AG04449 (cell line): ENCODE measurements around the gene JPH2.

Source experiments
- CTCF ChIA-PET: fragments of 350-600 bp; formaldehyde crosslinking; extraction: SDS; loops from one replicate; lab custom pipeline; 2021; ENCODE audit warnings: antibody characterized with exemption; lab: Yijun Ruan, JAX
- POLR2A ChIA-PET: fragments of 400-600, 350-600 bp; formaldehyde crosslinking; extraction: SDS; loops from one replicate; lab custom pipeline; 2020; ENCODE audit warnings: antibody characterized with exemption, inconsistent platforms; lab: Yijun Ruan, JAX
- DNase-seq: peaks from one replicate; pipeline ENCODE4 v3.0.0-alpha.2; 2010; ENCODE audit warnings: low read depth, low spot score
- H3K4me3 ChIP-seq: 2 replicates; pipeline ENCODE4 v1.5.1; 2011; ENCODE audit warnings: low read depth, mild to moderate bottlenecking, control low read depth, low read length
- TF ChIP-seq, protein P1 (sequence below): IDR thresholded peaks from one replicate; pipeline ENCODE4 v1.5.1; 2011; ENCODE audit warnings: mild to moderate bottlenecking, moderate library complexity, low read length, control low read depth, inconsistent platforms; ENCODE audit not compliant: insufficient read depth; ENCODE audit errors: missing control alignments

The JPH2 gene

GRCh38 chr20:44141873-44142272, 45.1 kb downstream of the JPH2 start:
- no peak for DNase-seq
- ChIA-PET POLR2A (no interaction called here), CTCF (interaction anchor here (1.4 to 1.5 kb wide), 2 partner anchors 12 to 48 kb away, joined by 5 read pairs; no protein-coding TSS in a partner anchor)
- TF ChIP-seq, protein P1, sequence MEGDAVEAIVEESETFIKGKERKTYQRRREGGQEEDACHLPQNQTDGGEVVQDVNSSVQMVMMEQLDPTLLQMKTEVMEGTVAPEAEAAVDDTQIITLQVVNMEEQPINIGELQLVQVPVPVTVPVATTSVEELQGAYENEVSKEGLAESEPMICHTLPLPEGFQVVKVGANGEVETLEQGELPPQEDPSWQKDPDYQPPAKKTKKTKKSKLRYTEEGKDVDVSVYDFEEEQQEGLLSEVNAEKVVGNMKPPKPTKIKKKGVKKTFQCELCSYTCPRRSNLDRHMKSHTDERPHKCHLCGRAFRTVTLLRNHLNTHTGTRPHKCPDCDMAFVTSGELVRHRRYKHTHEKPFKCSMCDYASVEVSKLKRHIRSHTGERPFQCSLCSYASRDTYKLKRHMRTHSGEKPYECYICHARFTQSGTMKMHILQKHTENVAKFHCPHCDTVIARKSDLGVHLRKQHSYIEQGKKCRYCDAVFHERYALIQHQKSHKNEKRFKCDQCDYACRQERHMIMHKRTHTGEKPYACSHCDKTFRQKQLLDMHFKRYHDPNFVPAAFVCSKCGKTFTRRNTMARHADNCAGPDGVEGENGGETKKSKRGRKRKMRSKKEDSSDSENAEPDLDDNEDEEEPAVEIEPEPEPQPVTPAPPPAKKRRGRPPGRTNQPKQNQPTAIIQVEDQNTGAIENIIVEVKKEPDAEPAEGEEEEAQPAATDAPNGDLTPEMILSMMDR: no peak
- H3K4me3 ChIP-seq: no peak overlapping the region

GRCh38 chr20:44138867-44139266, 48.1 kb downstream of the JPH2 start:
- CTCF ChIA-PET: interaction anchor here (1.1 to 1.6 kb wide), 3 partner anchors 18 to 51 kb away, joined by 3 to 7 read pairs (median 6); no protein-coding TSS in a partner anchor
- no peak overlapping the region for H3K4me3 ChIP-seq
- no peak for DNase-seq
- POLR2A ChIA-PET: no interaction called here
- TF ChIP-seq, protein P1: no peak

DNA sequence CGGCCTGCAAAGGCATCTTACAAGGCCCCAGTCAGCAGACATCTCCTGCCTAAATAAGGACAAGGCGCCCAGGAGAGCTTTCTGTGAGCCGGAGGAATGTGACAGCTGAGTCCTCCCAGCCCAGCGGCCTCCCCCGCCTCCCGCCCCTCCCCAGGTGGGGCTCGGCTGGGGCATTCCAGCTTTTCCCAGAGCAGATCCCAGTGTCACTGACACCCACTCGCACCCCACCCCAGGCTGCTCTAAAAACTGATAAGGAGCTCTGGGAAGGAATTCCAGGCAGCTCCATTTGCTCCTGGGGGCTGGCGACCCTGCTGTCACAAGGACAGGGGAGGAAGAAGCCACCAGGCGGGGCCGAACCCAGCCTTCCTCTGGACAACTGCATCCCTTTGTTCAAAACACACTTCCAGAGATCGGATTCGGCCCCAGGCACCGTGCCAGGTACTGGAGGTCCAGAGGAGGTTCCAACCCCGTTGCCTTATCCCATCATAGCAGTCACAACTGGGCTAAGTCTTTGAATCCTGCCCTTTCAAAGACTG, 49.7 kb downstream of the JPH2 start:
- H3K4me3 ChIP-seq: no peak overlapping the region
- ChIA-PET POLR2A (interaction anchor here (1.3 to 1.7 kb wide), 2 partner anchors 29 to 50 kb away, joined by 3 to 5 read pairs; partner anchors contain the start of gene JPH2), CTCF (interaction anchor here (0.8 to 3.6 kb wide), 3 partner anchors 17 to 52 kb away, joined by 3 to 33 read pairs (median 12); partner anchors contain the start of gene JPH2)
- DNase-seq: peak; percentile 36
- TF ChIP-seq, protein P1: no peak

GRCh38 chr20:44136579-44137265, 50.3 kb downstream of the JPH2 start:
- ChIA-PET CTCF (interaction anchor here (0.8 to 3.6 kb wide), 4 partner anchors 16 to 52 kb away, joined by 3 to 33 read pairs (median 8); partner anchors contain the start of gene JPH2), POLR2A (interaction anchor here (1.3 to 1.7 kb wide), 2 partner anchors 29 to 51 kb away, joined by 3 to 5 read pairs; partner anchors contain the start of gene JPH2)
- no peak overlapping the region for H3K4me3 ChIP-seq
- TF ChIP-seq, protein P1: no peak
- DNase-seq: no peak

GRCh38 chr20:44135417-44136204, 51.4 kb downstream of the JPH2 start:
- TF ChIP-seq, protein P1: no peak
- CTCF ChIA-PET: interaction anchor here (1.1 to 3.6 kb wide), 3 partner anchors 18 to 53 kb away, joined by 3 to 33 read pairs (median 3); partner anchors contain the start of gene JPH2
- H3K4me3 ChIP-seq: no peak overlapping the region
- POLR2A ChIA-PET: no interaction called here
- DNase-seq: no peak
